Spleen (tissue), 11 donors: Measurements from ENCODE around the gene PRKAR2A. TPM values are rescaled to one million over a fixed set of nuclear protein-coding genes. Genes with fewer than 3 reads are reported as not detected.
"Not testable (repeated sequence)": the region's sequence is repeated elsewhere in the genome, so short reads cannot be mapped to it uniquely, and the experiment has no call there.

Experiments
- DNase-seq: peaks from one replicate; pipeline ENCODE4 v3.0.0-alpha.2; 2020
- H3K27ac ChIP-seq, 8 donors: fragments of 200-600 bp; sonication (generic) in 7 of 8; 1 replicate in 4 of 8; 2 replicates in 4 of 8; pipeline versions ENCODE4 v1.5.0 to v1.8.0; 2016 to 2021; ENCODE audit warnings: inconsistent platforms in 4 of 8, mild to moderate bottlenecking in 4 of 8, moderate library complexity in 1 of 8
- H3K27me3 ChIP-seq, 7 donors: fragments of 200-600 bp; sonication (generic) in 6 of 7; replicated peaks in 1 of 7; 1 replicate in 4 of 7; 2 replicates in 3 of 7; pipeline versions ENCODE4 v1.5.0 to v1.8.0; 2016 to 2021; ENCODE audit warnings: inconsistent platforms in 3 of 7, mild to moderate bottlenecking in 1 of 7
- H3K36me3 ChIP-seq, 6 donors: fragments of 200-600 bp; sonication (generic) in 5 of 6; 1 replicate in 4 of 6; 2 replicates in 2 of 6; pipeline versions ENCODE4 v1.5.0 to v1.8.0; 2016 to 2021; ENCODE audit warnings: inconsistent platforms in 2 of 6
- H3K4me1 ChIP-seq, 6 donors: fragments of 200-600 bp; sonication (generic) in 5 of 6; 1 replicate in 3 of 6; 2 replicates in 3 of 6; pipeline versions ENCODE4 v1.5.0 to v1.8.0; 2016 to 2021; ENCODE audit warnings: inconsistent platforms in 3 of 6
- H3K4me3 ChIP-seq, 8 donors: fragments of 200-600 bp; sonication (generic) in 7 of 8; 1 replicate in 4 of 8; 2 replicates in 4 of 8; pipeline versions ENCODE4 v1.5.0 to v1.8.0; 2016 to 2021; ENCODE audit warnings: inconsistent platforms in 4 of 8, mild to moderate bottlenecking in 4 of 8, moderate library complexity in 2 of 8
- H3K9me3 ChIP-seq, 8 donors: fragments of 200-600 bp; sonication (generic) in 7 of 8; 1 replicate in 4 of 8; 2 replicates in 4 of 8; pipeline versions ENCODE4 v1.5.0 to v1.8.0; 2016 to 2021; ENCODE audit warnings: inconsistent platforms in 4 of 8
- CTCF ChIP-seq, 11 experiments: fragments of 200-600 bp in 7 of 11; fragments of 450-650 bp in 4 of 11; sonication (generic) in 4 of 11; IDR thresholded peaks in 8 of 11; conservative IDR thresholded peaks in 3 of 11; 1 replicate in 7 of 11; 2 replicates in 4 of 11; pipeline versions ENCODE4 v1.4.0 to v1.8.0; 2016 to 2021; ENCODE audit warnings: antibody characterized with exemption in 11 of 11, inconsistent platforms in 4 of 11, mild to moderate bottlenecking in 1 of 11
- POLR2A ChIP-seq, 3 donors: fragments of 450-650 bp; IDR thresholded peaks; one replicate each; pipeline ENCODE4 v1.5.1; 2017; ENCODE audit warnings: antibody characterized with exemption in 3 of 3, mild to moderate bottlenecking in 1 of 3
- POLR2AphosphoS5 ChIP-seq, 3 donors: sonication (generic); formaldehyde crosslinking; IDR thresholded peaks; one replicate each; pipeline ENCODE4 v1.5.1; 2017; ENCODE audit warnings: antibody characterized with exemption in 3 of 3
- WGBS, 5 donors: extraction: QIAGEN DNeasy Blood & Tissue Kit in 3 of 5; methylation state at CpG; one replicate each; pipeline versions ENCODE4 v1.1.5 to v1.1.7; 2013 to 2018; 5-methylcytosine and 5-hydroxymethylcytosine counted together
- intact Hi-C: fragments of 100-400 bp; cut with DNase I; formaldehyde crosslinking; loops from one replicate; pipeline ENCODE4 v1.15.0; 2023; ENCODE audit warnings: low total_unique reads
- polyA plus RNA-seq, 3 donors: library from polyadenylated mRNA; stranded (reverse); fragments of 200-250 nt; gene quantifications; one replicate each; pipeline ENCODE4 v1.2.1, GENCODE V29; 2013
- total RNA-seq, 7 donors: library from RNA; depleted of rRNA in 3 of 7; stranded (reverse); fragments of >200 nt in 3 of 7; fragmentation: NEBNext Ultra II Directional in 4 of 7; extraction: Animal tissue kit (Norgen Biotek cat#: 25700) in 4 of 7; gene quantifications; one replicate each; pipeline versions ENCODE4 v1.1.0 to v1.2.1, GENCODE V29; 2016 to 2021
- donor health status: healthy with polysubstance abuse.
- donor health status: DM: no; HTN: no; CAD: no; lungs with moderate emphysema.
- donor health status: DM: no; HTN: no; CAD: no.
- donor health status: Bipolar disorder and iron deficiency.
- donor health status: healthy.
- donor health status: DM: no; HTN: no; CAD: no.
- donor health status: DM: yes; HTN: yes; CAD: no.

The PRKAR2A gene
- total and polyA plus RNA-seq, 10 donors, result 4.8 to 38.5 (median 18.2) TPM

- Histone ChIP-seq H3K36me3 (peaks cover 0 to 21% (median 0%) of the 10 kb centered on the region in 6 donors), H3K27me3 (no peaks in the 10 kb centered on the region), H3K4me3 (no peak overlapping the region), H3K27ac (no peak overlapping the region), H3K4me1 (peaks cover 0 to 11% (median 0%) of the 10 kb centered on the region in 6 donors), H3K9me3 (no peaks in the 10 kb centered on the region)
- TF ChIP-seq CTCF (IDR thresholded peaks at IDR 0.05 in 8 of 11, conservative IDR thresholded peaks at IDR 0.05 in 3 of 11) (no peak), POLR2AphosphoS5 (IDR thresholded peaks at IDR 0.05) (no peak), POLR2A (IDR thresholded peaks at IDR 0.05) (no peak)
- no peak for DNase-seq
- WGBS, 5 donors, result 96 to 98% (median 97%) methylated on average over 4 of the region's 4 CpGs
- intact Hi-C loops, result no loop called here
These were observed 42.7 kb downstream of the PRKAR2A start for GRCh38 chr3:48804930-48805329.

- H3K9me3 ChIP-seq, H3K4me3 ChIP-seq, H3K27ac ChIP-seq, DNase-seq, H3K4me1 ChIP-seq, intact Hi-C loops, H3K27me3 ChIP-seq: not testable (repeated sequence)
- H3K36me3 ChIP-seq, result peaks cover 0 to 21% (median 0%) of the 10 kb centered on the region in 6 donors
- 93 to 100% (median 97%) methylated on average over 12 of the region's 12 CpGs for WGBS, 5 donors
These were observed 46.8 kb downstream of the PRKAR2A start for GRCh38 chr3:48800831-48801230.

- DNase-seq, result no peak
- Histone ChIP-seq H3K4me1 (no peaks in the 10 kb centered on the region), H3K4me3 (no peak overlapping the region), H3K9me3 (no peaks in the 10 kb centered on the region), H3K27me3 (no peaks in the 10 kb centered on the region), H3K36me3 (peaks cover 0 to 20% (median 0%) of the 10 kb centered on the region in 6 donors), H3K27ac (no peak overlapping the region)
- intact Hi-C loops, result no loop called here
- 87 to 100% (median 94%) methylated on average over 1 of the region's 1 CpG for WGBS, 5 donors
- TF ChIP-seq POLR2AphosphoS5 (IDR thresholded peaks at IDR 0.05), result no peak
- TF ChIP-seq POLR2A (IDR thresholded peaks at IDR 0.05), result no peak
- no peak for TF ChIP-seq CTCF (IDR thresholded peaks at IDR 0.05 in 8 of 11, conservative IDR thresholded peaks at IDR 0.05 in 3 of 11)
These were observed 48.7 kb downstream of the PRKAR2A start for GRCh38 chr3:48798998-48799397.

GRCh38 chr3:48797626-48798025 lies 50.0 kb downstream of the PRKAR2A start:
- H3K36me3 ChIP-seq, result peaks cover 0 to 25% (median 0%) of the 10 kb centered on the region in 6 donors
- no peaks in the 10 kb centered on the region for H3K27me3 ChIP-seq
- TF ChIP-seq POLR2AphosphoS5 (IDR thresholded peaks at IDR 0.05), result no peak
- TF ChIP-seq CTCF (IDR thresholded peaks at IDR 0.05 in 8 of 11, conservative IDR thresholded peaks at IDR 0.05 in 3 of 11), result no peak
- TF ChIP-seq POLR2A (IDR thresholded peaks at IDR 0.05), result no peak
- intact Hi-C loops, result no loop called here
- WGBS, 5 donors, result 94 to 100% (median 98%) methylated on average over 2 of the region's 2 CpGs
- no peak for DNase-seq
- no peak overlapping the region for H3K4me3 ChIP-seq
- H3K9me3 ChIP-seq, result no peaks in the 10 kb centered on the region
- no peak overlapping the region for H3K27ac ChIP-seq
- no peaks in the 10 kb centered on the region for H3K4me1 ChIP-seq
